Astrocyte (in vitro differentiated cells and primary cell): Measurements from ENCODE around the gene NR5A1. TPM values are rescaled to one million over a fixed set of nuclear protein-coding genes. Genes with fewer than 3 reads are reported as not detected.

Source experiments
- DNase-seq: peaks from one replicate; pipeline ENCODE4 v3.0.0-alpha.2; 2010; ENCODE audit warnings: low read depth
- FAIRE-seq: peaks from 2 replicates; lab custom pipeline; 2011; peaks lifted over from hg19 to GRCh38; lab: Jason Lieb, UNC
- H2AFZ ChIP-seq: 2 replicates; pipeline ENCODE4 v1.6.0; 2012; ENCODE audit warnings: low read depth, low read length, inconsistent platforms
- H3K27ac ChIP-seq: 2 replicates; pipeline ENCODE4 v1.5.1; 2011; ENCODE audit warnings: low read depth, low read length, inconsistent platforms
- H3K27me3 ChIP-seq: 2 replicates; pipeline ENCODE4 v1.6.0; 2011; ENCODE audit warnings: low read length, inconsistent platforms; ENCODE audit not compliant: insufficient read depth
- H3K36me3 ChIP-seq: 2 replicates; pipeline ENCODE4 v1.5.1; 2011; ENCODE audit warnings: low read length, inconsistent platforms; ENCODE audit not compliant: insufficient read depth
- H3K4me1 ChIP-seq: 2 replicates; pipeline ENCODE4 v1.5.1; 2011; ENCODE audit warnings: low read length, inconsistent platforms; ENCODE audit not compliant: insufficient read depth
- H3K4me2 ChIP-seq: 2 replicates; pipeline ENCODE4 v1.6.0; 2012; ENCODE audit warnings: low read length, inconsistent platforms
- H3K4me3 ChIP-seq: 2 replicates; pipeline ENCODE4 v1.5.1; 2011; ENCODE audit warnings: low read depth, mild to moderate bottlenecking, low read length, inconsistent platforms; ENCODE audit not compliant: insufficient read depth
- H3K79me2 ChIP-seq: 2 replicates; pipeline ENCODE4 v1.6.0; 2012; ENCODE audit warnings: mild to moderate bottlenecking, low read length, inconsistent platforms; ENCODE audit not compliant: insufficient read depth
- H3K9ac ChIP-seq: 2 replicates; pipeline ENCODE4 v1.6.0; 2012; ENCODE audit warnings: mild to moderate bottlenecking, low read length, inconsistent platforms
- H3K9me3 ChIP-seq: 2 replicates; pipeline ENCODE4 v1.5.1; 2012; ENCODE audit warnings: low read depth, mild to moderate bottlenecking, low read length, inconsistent platforms; ENCODE audit not compliant: insufficient read depth
- H4K20me1 ChIP-seq: 2 replicates; pipeline ENCODE4 v1.6.0; 2012; ENCODE audit warnings: low read length, inconsistent platforms; ENCODE audit not compliant: insufficient read depth
- H3K27ac Mint-ChIP-seq: one replicate; pipeline ENCODE4 v1.8.0; 2021; ENCODE audit warnings: mild to moderate bottlenecking, mixed read lengths; ENCODE audit not compliant: unreplicated experiment
- H3K27me3 Mint-ChIP-seq: one replicate; pipeline ENCODE4 v1.8.0; 2021; ENCODE audit warnings: low read depth, mixed read lengths; ENCODE audit not compliant: unreplicated experiment
- H3K36me3 Mint-ChIP-seq: one replicate; pipeline ENCODE4 v1.8.0; 2021; ENCODE audit warnings: low read depth, mixed read lengths; ENCODE audit not compliant: unreplicated experiment
- H3K4me1 Mint-ChIP-seq: one replicate; pipeline ENCODE4 v1.8.0; 2021; ENCODE audit warnings: low read depth, mixed read lengths; ENCODE audit not compliant: unreplicated experiment
- H3K4me3 Mint-ChIP-seq: one replicate; pipeline ENCODE4 v1.8.0; 2021; ENCODE audit warnings: mild to moderate bottlenecking, moderate library complexity, mixed read lengths; ENCODE audit not compliant: unreplicated experiment
- H3K9me3 Mint-ChIP-seq: one replicate; pipeline ENCODE4 v1.8.0; 2021; ENCODE audit warnings: mild to moderate bottlenecking, mixed read lengths; ENCODE audit not compliant: unreplicated experiment
- EZH2 ChIP-seq: IDR thresholded peaks from 2 replicates; pipeline ENCODE4 v1.6.1; 2012; ENCODE audit warnings: mild to moderate bottlenecking, low read length, inconsistent platforms; ENCODE audit not compliant: insufficient read depth
- total RNA-seq: library from RNA; stranded (reverse); gene quantifications from 2 replicates; pipeline ENCODE4 v1.2.1, GENCODE V29; 2021
- TF ChIP-seq, protein P1 (sequence below): IDR thresholded peaks from 2 replicates; pipeline ENCODE4 v1.5.1; 2011; ENCODE audit warnings: low read depth, mild to moderate bottlenecking, inconsistent platforms, low read length, moderate library complexity; ENCODE audit not compliant: insufficient read depth

NR5A1 gene
- total RNA-seq, 1 donor from 2014 or later, result not detected

- H3K4me2 ChIP-seq, result no peak overlapping the region
- no peaks in the 10 kb centered on the region for H3K9me3 ChIP-seq
- no peaks in the 10 kb centered on the region for H3K79me2 ChIP-seq
- no peak overlapping the region for H3K27ac ChIP-seq
- H3K4me1 Mint-ChIP-seq, result no peaks in the 10 kb centered on the region
- TF ChIP-seq, protein P1, sequence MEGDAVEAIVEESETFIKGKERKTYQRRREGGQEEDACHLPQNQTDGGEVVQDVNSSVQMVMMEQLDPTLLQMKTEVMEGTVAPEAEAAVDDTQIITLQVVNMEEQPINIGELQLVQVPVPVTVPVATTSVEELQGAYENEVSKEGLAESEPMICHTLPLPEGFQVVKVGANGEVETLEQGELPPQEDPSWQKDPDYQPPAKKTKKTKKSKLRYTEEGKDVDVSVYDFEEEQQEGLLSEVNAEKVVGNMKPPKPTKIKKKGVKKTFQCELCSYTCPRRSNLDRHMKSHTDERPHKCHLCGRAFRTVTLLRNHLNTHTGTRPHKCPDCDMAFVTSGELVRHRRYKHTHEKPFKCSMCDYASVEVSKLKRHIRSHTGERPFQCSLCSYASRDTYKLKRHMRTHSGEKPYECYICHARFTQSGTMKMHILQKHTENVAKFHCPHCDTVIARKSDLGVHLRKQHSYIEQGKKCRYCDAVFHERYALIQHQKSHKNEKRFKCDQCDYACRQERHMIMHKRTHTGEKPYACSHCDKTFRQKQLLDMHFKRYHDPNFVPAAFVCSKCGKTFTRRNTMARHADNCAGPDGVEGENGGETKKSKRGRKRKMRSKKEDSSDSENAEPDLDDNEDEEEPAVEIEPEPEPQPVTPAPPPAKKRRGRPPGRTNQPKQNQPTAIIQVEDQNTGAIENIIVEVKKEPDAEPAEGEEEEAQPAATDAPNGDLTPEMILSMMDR, result no peak
- no peak for TF ChIP-seq EZH2
- H4K20me1 ChIP-seq, result no peaks in the 10 kb centered on the region
- H3K36me3 ChIP-seq, result no peaks in the 10 kb centered on the region
- FAIRE-seq, result no peak
- H3K4me3 ChIP-seq, result no peak overlapping the region
- peaks cover 6% of the 10 kb centered on the region for H3K27me3 Mint-ChIP-seq
- H2AFZ ChIP-seq, result no peak overlapping the region
- H3K4me1 ChIP-seq, result no peaks in the 10 kb centered on the region
- no peak overlapping the region for H3K27ac Mint-ChIP-seq
- no peak for DNase-seq
- peaks cover 6% of the 10 kb centered on the region for H3K27me3 ChIP-seq
- H3K9me3 Mint-ChIP-seq, result no peaks in the 10 kb centered on the region
- no peak overlapping the region for H3K4me3 Mint-ChIP-seq
- no peak overlapping the region for H3K9ac ChIP-seq
- H3K36me3 Mint-ChIP-seq, result peaks cover 6% of the 10 kb centered on the region
These were observed 3.6 kb upstream of the NR5A1 start for GRCh38 chr9:124510650-124511425.

GRCh38 chr9:124507880-124508423, 753 bp upstream of the NR5A1 start:
- Mint-ChIP-seq H3K36me3 (no peaks in the 10 kb centered on the region), H3K27me3 (peaks cover 21% of the 10 kb centered on the region), H3K4me1 (peaks cover 3% of the 10 kb centered on the region), H3K9me3 (peaks cover 3% of the 10 kb centered on the region), H3K27ac (no peak overlapping the region), H3K4me3 (no peak overlapping the region)
- FAIRE-seq (no peak), DNase-seq (no peak)
- Histone ChIP-seq H3K4me3 (no peak overlapping the region), H3K79me2 (no peaks in the 10 kb centered on the region), H3K36me3 (no peaks in the 10 kb centered on the region), H4K20me1 (no peaks in the 10 kb centered on the region), H3K27ac (no peak overlapping the region), H3K9me3 (no peaks in the 10 kb centered on the region), H3K27me3 (peaks cover 27% of the 10 kb centered on the region), H2AFZ (no peak overlapping the region), H3K4me1 (no peaks in the 10 kb centered on the region), H3K9ac (no peak overlapping the region), H3K4me2 (no peak overlapping the region)
- TF ChIP-seq EZH2, result no peak
- TF ChIP-seq, protein P1, result no peak

DNA sequence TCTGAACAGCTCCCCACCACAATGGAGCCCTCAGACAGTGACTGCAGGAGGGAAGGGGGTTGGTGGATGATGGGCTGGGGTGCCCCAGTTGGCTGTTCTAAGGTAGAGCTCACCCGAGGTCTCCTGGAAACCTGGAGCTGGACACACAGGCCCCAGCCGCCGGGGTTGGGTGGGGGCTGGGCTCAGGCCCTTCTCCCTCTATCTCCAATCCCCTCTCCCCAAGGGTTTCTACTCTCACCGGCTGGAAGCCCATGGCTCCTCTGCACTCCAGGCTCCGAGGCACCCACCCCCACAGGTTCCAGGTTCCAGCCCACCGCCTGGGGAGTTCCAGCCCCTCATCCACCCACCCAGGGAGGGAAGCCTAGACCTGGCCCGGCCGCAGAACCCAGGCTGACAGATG, 766 bp downstream of the NR5A1 start:
- Mint-ChIP-seq H3K9me3 (peaks cover 3% of the 10 kb centered on the region), H3K27me3 (peaks cover 35% of the 10 kb centered on the region), H3K36me3 (no peaks in the 10 kb centered on the region), H3K4me1 (peaks cover 3% of the 10 kb centered on the region), H3K4me3 (no peak overlapping the region), H3K27ac (peak overlapping the region; percentile 7)
- Histone ChIP-seq H2AFZ (no peak overlapping the region), H3K4me2 (no peak overlapping the region), H3K4me3 (no peak overlapping the region), H3K27ac (no peak overlapping the region), H3K9ac (no peak overlapping the region), H3K9me3 (no peaks in the 10 kb centered on the region), H3K27me3 (peaks cover 41% of the 10 kb centered on the region), H4K20me1 (no peaks in the 10 kb centered on the region), H3K4me1 (no peaks in the 10 kb centered on the region), H3K36me3 (no peaks in the 10 kb centered on the region), H3K79me2 (no peaks in the 10 kb centered on the region)
- TF ChIP-seq EZH2, result no peak
- FAIRE-seq (no peak), DNase-seq (no peak)
